ENCODE measurements around the gene PLSCR5. TPM values are rescaled to one million over a fixed set of nuclear protein-coding genes. Genes with fewer than 3 reads are reported as not detected.
A peak's percentile ranks its signal among the peaks of the same experiment; 100 is the strongest.

The PLSCR5 gene
- total RNA-seq, 2 experiments from 2014 or later: not detected

GRCh38 chr3:146577662-146578061, 27.5 kb downstream of the PLSCR5 start:
- Mint-ChIP-seq H3K4me3 (no peak overlapping the region), H3K27ac (no peak overlapping the region), H3K9me3 (peaks cover 2% of the 10 kb centered on the region), H3K27me3 (ENCODE audit: low read depth) (no peaks in the 10 kb centered on the region), H3K4me1 (ENCODE audit: low read depth) (no peaks in the 10 kb centered on the region), H3K36me3 (ENCODE audit: low read depth) (no peaks in the 10 kb centered on the region)
- peak; percentile 56 for DNase-seq
- CTCF ChIA-PET: interaction anchor here (0.6 to 2.1 kb wide), 8 partner anchors 34 to 388 kb away, joined by 3 to 26 read pairs (median 4); partner anchors contain the start of gene PLSCR1
- intact Hi-C loops (cut with micrococcal nuclease): loop anchor here (1.0 to 5.0 kb wide), 5 partner anchors 195 to 511 kb away; no protein-coding TSS in a partner anchor

GRCh38 chr3:146575636-146576035, 29.5 kb downstream of the PLSCR5 start:
- CTCF ChIA-PET: interaction anchor here (1.6 kb wide), 1 partner anchor 510 kb away, joined by 3 read pairs; no protein-coding TSS in a partner anchor
- Mint-ChIP-seq H3K27me3 (ENCODE audit: low read depth) (no peaks in the 10 kb centered on the region), H3K36me3 (ENCODE audit: low read depth) (no peaks in the 10 kb centered on the region), H3K9me3 (no peaks in the 10 kb centered on the region), H3K4me1 (ENCODE audit: low read depth) (no peaks in the 10 kb centered on the region), H3K27ac (no peak overlapping the region), H3K4me3 (no peak overlapping the region)
- no peak for DNase-seq
- intact Hi-C loops (cut with micrococcal nuclease): loop anchor here (2.0 to 5.0 kb wide), 2 partner anchors 193 to 509 kb away; no protein-coding TSS in a partner anchor

GRCh38 chr3:146574173-146574572, 31.0 kb downstream of the PLSCR5 start:
- Mint-ChIP-seq H3K4me1 (ENCODE audit: low read depth) (no peaks in the 10 kb centered on the region), H3K27ac (no peak overlapping the region), H3K36me3 (ENCODE audit: low read depth) (no peaks in the 10 kb centered on the region), H3K9me3 (no peaks in the 10 kb centered on the region), H3K27me3 (ENCODE audit: low read depth) (no peaks in the 10 kb centered on the region), H3K4me3 (no peak overlapping the region)
- no peak for DNase-seq
- intact Hi-C loops (cut with micrococcal nuclease): no loop called here
- CTCF ChIA-PET: interaction anchor here (1.2 to 1.6 kb wide), 2 partner anchors 31 to 509 kb away, joined by 3 read pairs; no protein-coding TSS in a partner anchor

- intact Hi-C loops (cut with micrococcal nuclease): no loop called here
- no peaks in the 10 kb centered on the region for H3K36me3 Mint-ChIP-seq (ENCODE audit: low read depth)
- CTCF ChIA-PET: no interaction called here
- H3K27ac Mint-ChIP-seq: no peak overlapping the region
- no peaks in the 10 kb centered on the region for H3K9me3 Mint-ChIP-seq
- no peak for DNase-seq
- H3K4me3 Mint-ChIP-seq: no peak overlapping the region
- H3K4me1 Mint-ChIP-seq (ENCODE audit: low read depth): no peaks in the 10 kb centered on the region
- peaks cover 3% of the 10 kb centered on the region for H3K27me3 Mint-ChIP-seq (ENCODE audit: low read depth)
These were observed 35.8 kb downstream of the PLSCR5 start for GRCh38 chr3:146569314-146569713.

- H3K9me3 Mint-ChIP-seq: no peaks in the 10 kb centered on the region
- CTCF ChIA-PET: no interaction called here
- no peaks in the 10 kb centered on the region for H3K36me3 Mint-ChIP-seq (ENCODE audit: low read depth)
- H3K4me1 Mint-ChIP-seq (ENCODE audit: low read depth): no peaks in the 10 kb centered on the region
- intact Hi-C loops (cut with micrococcal nuclease): no loop called here
- no peak overlapping the region for H3K27ac Mint-ChIP-seq
- no peak overlapping the region for H3K4me3 Mint-ChIP-seq
- DNase-seq: no peak
- H3K27me3 Mint-ChIP-seq (ENCODE audit: low read depth): peaks cover 3% of the 10 kb centered on the region
These were observed 39.0 kb downstream of the PLSCR5 start for GRCh38 chr3:146566138-146566537.

GRCh38 chr3:146561879-146562278, 43.3 kb downstream of the PLSCR5 start:
- Mint-ChIP-seq H3K4me1 (ENCODE audit: low read depth) (no peaks in the 10 kb centered on the region), H3K36me3 (ENCODE audit: low read depth) (no peaks in the 10 kb centered on the region), H3K27me3 (ENCODE audit: low read depth) (no peaks in the 10 kb centered on the region), H3K9me3 (no peaks in the 10 kb centered on the region), H3K27ac (no peak overlapping the region), H3K4me3 (no peak overlapping the region)
- intact Hi-C loops (cut with micrococcal nuclease): no loop called here
- CTCF ChIA-PET: no interaction called here
- no peak for DNase-seq

- no peak overlapping the region for H3K27ac Mint-ChIP-seq
These were observed 43.7 kb downstream of the PLSCR5 start for GRCh38 chr3:146561463-146561862.

GRCh38 chr3:146560678-146561077, 44.5 kb downstream of the PLSCR5 start:
- no peaks in the 10 kb centered on the region for H3K27me3 Mint-ChIP-seq (ENCODE audit: low read depth)
- CTCF ChIA-PET: no interaction called here
- no peak for DNase-seq
- H3K27ac Mint-ChIP-seq: no peak overlapping the region
- no peaks in the 10 kb centered on the region for H3K4me1 Mint-ChIP-seq (ENCODE audit: low read depth)
- H3K9me3 Mint-ChIP-seq: no peaks in the 10 kb centered on the region
- H3K4me3 Mint-ChIP-seq: no peak overlapping the region
- no peaks in the 10 kb centered on the region for H3K36me3 Mint-ChIP-seq (ENCODE audit: low read depth)
- intact Hi-C loops (cut with micrococcal nuclease): no loop called here

More at GRCh38 chr3:146561463-146561862, 43.7 kb downstream of the PLSCR5 start:
- Mint-ChIP-seq H3K36me3 (ENCODE audit: low read depth) (no peaks in the 10 kb centered on the region), H3K4me1 (ENCODE audit: low read depth) (no peaks in the 10 kb centered on the region), H3K4me3 (no peak overlapping the region), H3K9me3 (no peaks in the 10 kb centered on the region), H3K27me3 (ENCODE audit: low read depth) (no peaks in the 10 kb centered on the region)
- CTCF ChIA-PET: no interaction called here
- intact Hi-C loops (cut with micrococcal nuclease): no loop called here
- DNase-seq: no peak

- Mint-ChIP-seq H3K9me3 (no peaks in the 10 kb centered on the region), H3K36me3 (ENCODE audit: low read depth) (no peaks in the 10 kb centered on the region), H3K4me3 (no peak overlapping the region), H3K27ac (no peak overlapping the region), H3K4me1 (ENCODE audit: low read depth) (peaks cover under 1% of the 10 kb centered on the region), H3K27me3 (ENCODE audit: low read depth) (no peaks in the 10 kb centered on the region)
- DNase-seq: no peak
- CTCF ChIA-PET: no interaction called here
- intact Hi-C loops (cut with micrococcal nuclease): no loop called here
These were observed 45.8 kb downstream of the PLSCR5 start for GRCh38 chr3:146559388-146559787.

- Mint-ChIP-seq H3K36me3 (ENCODE audit: low read depth) (no peaks in the 10 kb centered on the region), H3K27me3 (ENCODE audit: low read depth) (no peaks in the 10 kb centered on the region), H3K27ac (no peak overlapping the region), H3K4me1 (ENCODE audit: low read depth) (peaks cover 6% of the 10 kb centered on the region), H3K4me3 (no peak overlapping the region), H3K9me3 (no peaks in the 10 kb centered on the region)
- CTCF ChIA-PET: no interaction called here
- DNase-seq: no peak
- intact Hi-C loops (cut with micrococcal nuclease): no loop called here
These were observed 46.4 kb downstream of the PLSCR5 start for GRCh38 chr3:146558781-146559180.

- Mint-ChIP-seq H3K36me3 (ENCODE audit: low read depth) (no peaks in the 10 kb centered on the region), H3K4me1 (ENCODE audit: low read depth) (peaks cover 7% of the 10 kb centered on the region), H3K27ac (no peak overlapping the region), H3K27me3 (ENCODE audit: low read depth) (no peaks in the 10 kb centered on the region), H3K9me3 (no peaks in the 10 kb centered on the region), H3K4me3 (no peak overlapping the region)
- CTCF ChIA-PET: no interaction called here
- intact Hi-C loops (cut with micrococcal nuclease): no loop called here
- no peak for DNase-seq
These were observed 47.4 kb downstream of the PLSCR5 start for GRCh38 chr3:146557745-146558144.

- CTCF ChIA-PET: no interaction called here
- no peak for DNase-seq
- peaks cover 17% of the 10 kb centered on the region for H3K4me1 Mint-ChIP-seq (ENCODE audit: low read depth)
- H3K4me3 Mint-ChIP-seq: no peak overlapping the region
- H3K36me3 Mint-ChIP-seq (ENCODE audit: low read depth): no peaks in the 10 kb centered on the region
- no peak overlapping the region for H3K27ac Mint-ChIP-seq
- H3K27me3 Mint-ChIP-seq (ENCODE audit: low read depth): no peaks in the 10 kb centered on the region
- H3K9me3 Mint-ChIP-seq: no peaks in the 10 kb centered on the region
- intact Hi-C loops (cut with micrococcal nuclease): no loop called here
These were observed 49.8 kb downstream of the PLSCR5 start for GRCh38 chr3:146555311-146555710.

GRCh38 chr3:146554151-146554760, 50.9 kb downstream of the PLSCR5 start:
- DNase-seq: no peak
- no peaks in the 10 kb centered on the region for H3K27me3 Mint-ChIP-seq (ENCODE audit: low read depth)
- CTCF ChIA-PET: interaction anchor here (0.6 kb wide), 1 partner anchor 89 kb away, joined by 9 read pairs; no protein-coding TSS in a partner anchor
- intact Hi-C loops (cut with micrococcal nuclease): no loop called here
- peaks cover 26% of the 10 kb centered on the region for H3K4me1 Mint-ChIP-seq (ENCODE audit: low read depth)
- no peak overlapping the region for H3K4me3 Mint-ChIP-seq
- no peak overlapping the region for H3K27ac Mint-ChIP-seq
- H3K36me3 Mint-ChIP-seq (ENCODE audit: low read depth): no peaks in the 10 kb centered on the region
- H3K9me3 Mint-ChIP-seq: no peaks in the 10 kb centered on the region
